CD14-positive monocyte (primary cell): Measurements from ENCODE around the gene CDH22. TPM values are rescaled to one million over a fixed set of nuclear protein-coding genes. Genes with fewer than 3 reads are reported as not detected.

Source experiments
- DNase-seq, 3 donors: peaks; one replicate each; pipeline ENCODE4 v3.0.0-alpha.2; 2011 to 2022
- H2AFZ ChIP-seq: 2 replicates; pipeline ENCODE4 v1.6.0; 2012; ENCODE audit warnings: mild to moderate bottlenecking, low read depth, low read length, inconsistent platforms; ENCODE audit not compliant: insufficient read depth, poor library complexity, severe bottlenecking
- H3K27ac ChIP-seq, 2 donors: 1 replicate in 1 of 2; 2 replicates in 1 of 2; pipeline ENCODE4 v1.5.1; 2012 to 2013; ENCODE audit warnings: low read length in 2 of 2, control low read depth in 1 of 2, inconsistent platforms in 1 of 2, low read depth in 1 of 2, mild to moderate bottlenecking in 1 of 2
- H3K27me3 ChIP-seq, 2 donors: one replicate each; pipeline versions ENCODE4 v1.6.0 to v1.6.1; 2011 to 2013; ENCODE audit warnings: low read length in 2 of 2; ENCODE audit not compliant: control insufficient read depth in 2 of 2, insufficient read depth in 2 of 2
- H3K36me3 ChIP-seq, 2 donors: replicated peaks in 1 of 2; 1 replicate in 1 of 2; 2 replicates in 1 of 2; pipeline versions ENCODE4 v1.5.1 to v1.6.1; 2012 to 2013; ENCODE audit warnings: low read length in 2 of 2, control low read depth in 1 of 2, inconsistent platforms in 1 of 2, mild to moderate bottlenecking in 1 of 2; ENCODE audit not compliant: insufficient read depth in 2 of 2, control insufficient read depth in 1 of 2
- H3K4me1 ChIP-seq, 2 donors: 1 replicate in 1 of 2; 2 replicates in 1 of 2; pipeline versions ENCODE4 v1.5.1 to v1.6.1; 2012 to 2013; ENCODE audit warnings: low read length in 2 of 2, control low read depth in 1 of 2, inconsistent platforms in 1 of 2, mild to moderate bottlenecking in 1 of 2, moderate library complexity in 1 of 2; ENCODE audit not compliant: insufficient read depth in 2 of 2, control insufficient read depth in 1 of 2
- H3K4me2 ChIP-seq: replicated peaks from 2 replicates; pipeline ENCODE3; 2012; ENCODE audit warnings: low read length, moderate library complexity, mild to moderate bottlenecking; ENCODE audit not compliant: poor library complexity, severe bottlenecking; ENCODE audit errors: extremely low read depth
- H3K4me3 ChIP-seq, 3 experiments: fragments of 200-600 bp in 1 of 3; sonication (generic) in 1 of 3; replicated peaks in 1 of 3; 1 replicate in 2 of 3; 2 replicates in 1 of 3; pipeline ENCODE4 v1.5.1; 2011 to 2013; ENCODE audit warnings: low read length in 3 of 3, mild to moderate bottlenecking in 3 of 3, control low read depth in 2 of 3, low read depth in 2 of 3, inconsistent platforms in 1 of 3, moderate library complexity in 1 of 3
- H3K79me2 ChIP-seq: 2 replicates; pipeline ENCODE4 v1.6.0; 2012; ENCODE audit warnings: mild to moderate bottlenecking, control low read depth, inconsistent platforms, low read length, moderate library complexity; ENCODE audit not compliant: insufficient read depth
- H3K9ac ChIP-seq: 2 replicates; pipeline ENCODE4 v1.6.0; 2017; ENCODE audit warnings: low read length, mild to moderate bottlenecking; ENCODE audit not compliant: insufficient read depth, poor library complexity, severe bottlenecking
- H3K9me3 ChIP-seq, 2 donors: replicated peaks in 1 of 2; 1 replicate in 1 of 2; 2 replicates in 1 of 2; pipeline versions ENCODE4 v1.5.1 to v1.6.1; 2012 to 2013; ENCODE audit warnings: low read length in 2 of 2, control low read depth in 1 of 2; ENCODE audit not compliant: control insufficient read depth in 1 of 2, insufficient read depth in 1 of 2
- H4K20me1 ChIP-seq: 2 replicates; pipeline ENCODE4 v1.6.0; 2012; ENCODE audit warnings: mild to moderate bottlenecking, low read length, control low read depth, moderate library complexity; ENCODE audit not compliant: insufficient read depth
- H3K27ac Mint-ChIP-seq, 7 donors: one replicate each; pipeline ENCODE4 v1.8.0; 2020; ENCODE audit warnings: mild to moderate bottlenecking in 7 of 7, mixed read lengths in 7 of 7, moderate library complexity in 6 of 7, inconsistent platforms in 2 of 7
- H3K27me3 Mint-ChIP-seq, 3 donors: one replicate each; pipeline ENCODE4 v1.8.0; 2021 to 2022; ENCODE audit warnings: low read depth in 3 of 3, mild to moderate bottlenecking in 3 of 3, mixed read lengths in 3 of 3, moderate library complexity in 3 of 3, inconsistent platforms in 1 of 3
- H3K36me3 Mint-ChIP-seq, 2 donors: one replicate each; pipeline ENCODE4 v1.8.0; 2020; ENCODE audit warnings: mixed read lengths in 2 of 2, inconsistent platforms in 1 of 2, mild to moderate bottlenecking in 1 of 2
- H3K4me1 Mint-ChIP-seq: one replicate; pipeline ENCODE4 v1.8.0; 2020; ENCODE audit warnings: mild to moderate bottlenecking, mixed read lengths
- H3K4me3 Mint-ChIP-seq, 2 donors: one replicate each; pipeline ENCODE4 v1.8.0; 2020; ENCODE audit warnings: mild to moderate bottlenecking in 2 of 2, mixed read lengths in 2 of 2, moderate library complexity in 1 of 2
- H3K9me3 Mint-ChIP-seq, 7 donors: one replicate each; pipeline ENCODE4 v1.8.0; 2020 to 2022; ENCODE audit warnings: mixed read lengths in 7 of 7, mild to moderate bottlenecking in 6 of 7, moderate library complexity in 6 of 7, inconsistent platforms in 2 of 7
- WGBS: methylation state at CpG from one replicate; pipeline ENCODE4 v1.1.5; 2013; ENCODE audit warnings: missing lambda C conversion rate; ENCODE audit not compliant: insufficient coverage; 5-methylcytosine and 5-hydroxymethylcytosine counted together
- intact Hi-C, 2 donors: fragments of 100-400 bp; cut with micrococcal nuclease; formaldehyde crosslinking; loops; one replicate each; pipeline versions ENCODE4 v1.15.0 to v1.15.1; 2023
- polyA plus RNA-seq, 3 donors: library from polyadenylated mRNA; depleted of rRNA in 1 of 3; unstranded in 2 of 3; stranded (reverse) in 1 of 3; fragments of 300-500 nt in 2 of 3; fragments of >200 nt in 1 of 3; fragmentation: Illumina TruSeq in 2 of 3; gene quantifications; 1 replicate in 2 of 3; 2 replicates in 1 of 3; pipeline ENCODE4 v1.2.3, GENCODE V29; 2012 to 2021
- TF ChIP-seq, protein P1 (sequence below): fragments of 200-600 bp; IDR thresholded peaks from one replicate; pipeline ENCODE4 v1.8.0; 2022; ENCODE audit warnings: antibody characterized with exemption, mild to moderate bottlenecking

CDH22 gene
- polyA plus RNA-seq, 3 donors: not detected

- TF ChIP-seq, protein P1, sequence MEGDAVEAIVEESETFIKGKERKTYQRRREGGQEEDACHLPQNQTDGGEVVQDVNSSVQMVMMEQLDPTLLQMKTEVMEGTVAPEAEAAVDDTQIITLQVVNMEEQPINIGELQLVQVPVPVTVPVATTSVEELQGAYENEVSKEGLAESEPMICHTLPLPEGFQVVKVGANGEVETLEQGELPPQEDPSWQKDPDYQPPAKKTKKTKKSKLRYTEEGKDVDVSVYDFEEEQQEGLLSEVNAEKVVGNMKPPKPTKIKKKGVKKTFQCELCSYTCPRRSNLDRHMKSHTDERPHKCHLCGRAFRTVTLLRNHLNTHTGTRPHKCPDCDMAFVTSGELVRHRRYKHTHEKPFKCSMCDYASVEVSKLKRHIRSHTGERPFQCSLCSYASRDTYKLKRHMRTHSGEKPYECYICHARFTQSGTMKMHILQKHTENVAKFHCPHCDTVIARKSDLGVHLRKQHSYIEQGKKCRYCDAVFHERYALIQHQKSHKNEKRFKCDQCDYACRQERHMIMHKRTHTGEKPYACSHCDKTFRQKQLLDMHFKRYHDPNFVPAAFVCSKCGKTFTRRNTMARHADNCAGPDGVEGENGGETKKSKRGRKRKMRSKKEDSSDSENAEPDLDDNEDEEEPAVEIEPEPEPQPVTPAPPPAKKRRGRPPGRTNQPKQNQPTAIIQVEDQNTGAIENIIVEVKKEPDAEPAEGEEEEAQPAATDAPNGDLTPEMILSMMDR: no peak
- Histone ChIP-seq H3K4me3 (no peak overlapping the region), H3K9ac (no peak overlapping the region), H3K4me2 (no peak overlapping the region), H3K9me3 (no peaks in the 10 kb centered on the region), H3K36me3 (no peaks in the 10 kb centered on the region), H3K4me1 (no peaks in the 10 kb centered on the region), H4K20me1 (peaks cover 6% of the 10 kb centered on the region), H3K27me3 (peaks cover 0 to 7% of the 10 kb centered on the region in 2 donors), H3K27ac (no peak overlapping the region), H3K79me2 (no peaks in the 10 kb centered on the region), H2AFZ (no peak overlapping the region)
- H3K4me3 Mint-ChIP-seq: no peak overlapping the region
- H3K9me3 Mint-ChIP-seq: peaks cover 0 to 2% (median 0%) of the 10 kb centered on the region in 7 donors
- whole genome bisulfite sequencing: 96% methylated on average over 3 of the region's 5 CpGs
- intact Hi-C loops: loop anchor here (5.0 to 10.0 kb wide), 3 partner anchors 197 to 555 kb away; partner anchors contain the start of gene TP53RK (in 1 of the 2)
- H3K27me3 Mint-ChIP-seq: peaks cover 30 to 44% (median 34%) of the 10 kb centered on the region in 3 donors
- H3K36me3 Mint-ChIP-seq: peaks cover 0 to 14% of the 10 kb centered on the region in 2 donors
- H3K27ac Mint-ChIP-seq: no peak overlapping the region
- H3K4me1 Mint-ChIP-seq: peaks cover 4% of the 10 kb centered on the region
- no peak for DNase-seq
Observed at GRCh38 chr20:46129955-46130481, 178.3 kb downstream of the CDH22 start.

- Histone ChIP-seq H3K27me3 (peaks cover 0 to 7% of the 10 kb centered on the region in 2 donors), H3K9me3 (no peaks in the 10 kb centered on the region), H2AFZ (no peak overlapping the region), H3K4me3 (no peak overlapping the region), H3K27ac (no peak overlapping the region), H3K9ac (no peak overlapping the region), H3K4me2 (no peak overlapping the region), H3K36me3 (peaks cover 0 to 6% of the 10 kb centered on the region in 2 donors), H4K20me1 (peaks cover 6% of the 10 kb centered on the region), H3K79me2 (no peaks in the 10 kb centered on the region), H3K4me1 (no peaks in the 10 kb centered on the region)
- Mint-ChIP-seq H3K4me1 (peaks cover 4% of the 10 kb centered on the region), H3K27me3 (peaks cover 28 to 45% (median 31%) of the 10 kb centered on the region in 3 donors), H3K27ac (no peak overlapping the region), H3K36me3 (peaks cover 11 to 24% of the 10 kb centered on the region in 2 donors), H3K4me3 (no peak overlapping the region), H3K9me3 (peaks cover 0 to 2% (median 0%) of the 10 kb centered on the region in 7 donors)
- 90% methylated on average over 8 of the region's 16 CpGs for WGBS
- DNase-seq: no peak
- TF ChIP-seq, protein P1: peak; percentile 63
- intact Hi-C loops: no loop called here
Observed at GRCh38 chr20:46128310-46129151, 179.8 kb downstream of the CDH22 start.
